HG02610 (cell line): ENCODE measurements around the gene EHD1.

Experiments used
- ATAC-seq: cut with Tn5 transposase; IDR thresholded peaks from one replicate; pipeline ENCODE4 v1.9.1; 2021; ENCODE audit warnings: mild to moderate bottlenecking, moderate library complexity; ENCODE audit not compliant: unreplicated experiment

Gene EHD1

DNA sequence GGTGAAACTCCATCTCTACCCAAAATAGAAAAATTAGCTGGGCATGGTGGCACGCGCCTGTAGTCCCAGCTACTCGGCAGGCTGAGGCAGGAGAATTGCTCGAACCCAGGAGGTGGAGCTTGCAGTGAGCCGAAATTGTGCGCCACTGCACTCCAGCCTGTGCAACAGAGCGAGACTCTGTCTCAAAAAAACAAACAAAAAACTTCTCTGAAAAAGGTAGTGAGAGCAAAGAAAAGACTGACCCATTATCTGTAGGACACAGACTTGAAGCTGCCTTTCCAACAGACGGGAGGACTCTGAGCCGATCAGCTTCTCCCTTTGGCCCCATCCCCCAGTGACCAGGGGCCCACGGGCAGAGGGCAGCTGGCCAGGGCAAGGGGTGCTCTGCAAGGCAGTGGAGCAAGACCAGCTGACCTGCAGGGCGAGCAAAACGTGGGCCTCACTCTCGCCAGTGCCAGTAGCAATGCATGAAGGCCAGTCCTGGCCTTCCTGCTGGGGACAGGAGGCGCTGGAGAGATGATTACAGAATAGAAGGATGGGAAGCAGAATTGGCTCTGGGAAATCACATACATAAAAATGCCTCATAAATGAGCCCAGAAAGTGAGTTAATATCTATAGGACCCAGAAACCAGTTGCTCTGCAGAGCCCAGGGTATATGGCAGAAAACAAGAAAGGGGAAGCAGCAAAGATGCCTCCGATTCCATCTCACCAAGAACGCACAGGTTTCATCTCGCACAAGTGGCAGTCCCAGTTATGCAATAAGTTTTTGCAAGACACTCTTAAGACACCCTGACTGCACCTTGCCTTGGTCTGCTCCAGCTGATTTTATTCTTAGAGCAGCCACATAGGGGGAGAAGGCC lies 2.8 kb downstream of the EHD1 start:
- ATAC-seq: no peak

DNA sequence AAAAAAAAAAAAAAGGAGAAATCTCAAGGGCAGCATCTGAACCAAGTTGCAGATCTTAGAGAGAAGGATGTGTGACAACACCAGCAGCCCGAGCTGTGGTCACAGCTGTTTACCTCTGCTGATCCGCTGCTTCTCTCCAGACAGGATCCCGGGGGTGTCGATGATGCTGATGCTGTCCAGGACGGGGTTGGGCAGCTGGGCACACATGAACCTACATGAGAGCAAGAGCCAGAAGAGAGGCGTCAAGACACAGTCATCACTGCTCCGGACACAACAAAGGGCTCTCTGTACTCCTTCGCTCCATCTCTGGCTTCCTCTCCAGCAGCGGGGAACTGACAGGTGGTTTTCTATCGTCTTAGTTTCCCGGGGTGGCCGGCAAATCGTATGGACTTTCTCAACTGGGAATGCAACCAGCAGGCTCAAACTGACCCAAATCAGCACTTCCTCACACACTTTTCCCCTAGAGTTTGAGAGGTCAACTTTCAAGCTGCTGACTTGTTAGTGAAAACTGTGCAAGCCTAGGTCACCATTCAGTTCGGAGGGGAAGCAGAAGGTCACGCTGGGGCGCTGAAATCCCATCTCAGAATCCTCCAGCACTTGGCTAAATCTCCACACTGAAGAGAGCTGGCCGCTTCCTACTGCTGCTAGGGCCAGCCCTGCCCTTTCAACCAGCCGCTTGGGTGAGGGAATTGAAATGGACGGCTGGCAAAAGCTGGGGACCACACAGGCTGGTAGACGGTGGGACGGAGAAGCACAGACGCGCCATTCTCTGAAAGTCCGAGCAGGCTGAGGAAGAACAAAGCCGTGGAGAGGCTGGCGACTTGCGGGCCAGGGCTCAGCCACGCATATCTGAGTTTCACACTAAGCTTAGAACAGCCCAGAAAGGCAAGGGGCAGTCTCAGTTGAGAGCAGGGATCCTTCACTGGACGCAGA lies 3.8 kb downstream of the EHD1 start:
- ATAC-seq: no peak

DNA sequence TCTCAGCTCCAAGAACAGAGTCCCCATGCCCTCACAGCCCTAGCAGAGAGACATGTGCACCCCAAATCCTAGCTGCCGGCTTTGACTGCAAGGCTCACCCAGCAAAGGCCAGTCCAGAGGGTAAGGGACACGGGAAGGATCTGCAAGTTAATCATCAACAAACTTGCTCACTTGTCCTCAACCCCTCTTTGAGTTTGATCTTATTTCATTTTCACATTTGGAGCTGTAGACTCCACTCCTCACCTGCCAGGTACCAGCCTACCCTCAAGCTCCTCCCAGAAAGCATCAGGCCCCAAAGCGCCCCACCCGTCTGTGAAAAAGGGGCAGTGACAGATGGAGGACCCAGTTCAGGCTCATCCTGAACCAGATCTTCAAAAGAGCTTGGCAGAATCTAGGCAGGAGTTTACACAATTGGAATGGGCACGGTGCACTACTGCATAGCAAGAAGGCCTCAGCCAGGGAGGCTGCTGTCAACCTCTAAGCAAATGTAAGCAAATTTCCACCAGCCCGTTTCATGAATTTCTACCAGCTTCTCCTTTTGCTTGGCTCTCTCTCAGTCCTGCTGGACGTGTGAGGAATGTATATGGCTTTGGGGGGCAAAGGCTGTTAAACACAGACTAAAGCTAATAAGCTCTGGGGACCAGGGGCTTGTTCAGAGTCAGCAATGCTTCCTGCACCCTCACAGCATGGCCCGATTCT lies 5.5 kb downstream of the EHD1 start:
- no peak for ATAC-seq

DNA sequence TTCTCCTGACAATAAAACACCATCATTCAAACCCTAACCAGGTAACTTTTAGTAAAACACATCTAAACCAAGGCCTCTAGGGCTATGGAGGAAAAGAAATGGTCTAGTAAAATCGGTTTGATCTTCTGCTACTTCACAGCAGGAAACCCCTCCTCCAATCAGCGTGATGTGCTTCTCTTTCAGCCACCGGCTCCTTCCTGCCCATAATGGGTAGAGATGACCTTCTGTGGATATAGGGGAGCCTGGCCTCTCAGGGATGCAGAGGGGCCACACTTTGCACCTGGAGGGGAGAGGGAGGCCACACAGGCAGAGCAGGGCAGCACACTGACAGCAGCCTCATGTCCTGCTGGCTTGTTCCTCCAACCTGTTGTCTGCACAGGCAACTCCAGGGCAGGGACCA lies 6.9 kb downstream of the EHD1 start:
- no peak for ATAC-seq

DNA sequence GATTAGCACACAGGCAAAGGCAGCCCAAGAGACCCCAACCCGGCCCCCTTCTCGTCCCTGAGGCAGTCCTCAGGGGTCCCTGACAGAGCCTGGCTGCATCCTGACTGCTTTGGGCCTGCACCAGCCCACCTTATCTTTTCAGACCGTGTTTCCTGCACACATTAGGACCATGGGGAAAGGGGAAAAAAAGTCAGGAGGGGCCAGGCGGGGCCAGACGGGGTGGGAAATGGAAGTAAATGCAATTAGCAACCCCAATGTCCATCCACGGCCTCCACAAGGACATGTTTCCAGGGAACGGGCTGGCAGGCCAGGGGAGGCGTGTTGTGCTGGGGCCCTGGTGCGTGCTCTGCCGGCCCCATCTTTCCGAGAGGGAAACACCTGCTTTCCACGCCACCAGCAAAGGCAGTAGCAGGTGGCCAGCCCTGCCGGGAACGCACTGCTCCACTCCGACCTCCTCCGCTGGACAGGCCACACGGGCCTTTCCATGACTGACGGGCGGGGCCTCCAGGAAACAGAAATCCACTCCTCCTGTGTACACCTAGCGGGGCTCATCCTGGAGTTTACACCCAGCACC lies 7.4 kb downstream of the EHD1 start:
- no peak for ATAC-seq

DNA sequence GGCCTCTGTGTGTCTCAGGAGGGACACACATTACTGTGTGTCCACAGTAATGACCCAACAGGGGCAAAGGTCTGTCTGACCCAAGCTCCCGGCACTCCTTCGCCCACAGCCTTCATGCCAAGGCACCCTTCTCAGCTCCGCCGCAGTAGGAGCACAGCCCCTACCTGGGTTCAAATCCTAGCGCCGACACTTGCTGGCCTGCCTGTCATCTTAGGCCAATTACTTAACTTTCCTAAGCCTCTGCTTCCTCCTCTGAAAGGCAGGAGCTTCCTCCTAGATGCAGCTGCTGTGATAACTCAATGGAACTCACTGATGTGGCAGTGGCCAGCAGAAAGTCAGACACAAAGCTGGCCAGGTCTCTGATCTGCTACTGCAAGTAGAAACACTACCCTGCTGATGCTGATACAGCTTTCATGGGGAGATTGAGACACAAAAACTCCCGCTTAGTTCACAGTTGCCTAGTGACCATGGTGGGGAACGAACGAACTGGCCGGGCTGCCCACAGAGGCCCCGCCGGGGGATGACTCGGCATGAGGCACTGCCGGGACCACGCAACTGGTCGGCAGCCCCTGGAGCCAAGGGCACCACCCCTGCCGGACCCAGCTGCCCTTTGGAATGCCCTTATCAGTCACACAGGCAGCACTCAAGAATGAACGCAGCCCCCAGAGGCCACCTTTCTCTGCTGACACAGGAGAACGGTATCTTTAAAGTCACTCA lies 8.1 kb downstream of the EHD1 start:
- no peak for ATAC-seq

- no peak for ATAC-seq
These were observed 8.7 kb downstream of the EHD1 start for GRCh38 chr11:64869571-64870175.

GRCh38 chr11:64868904-64869570 lies 9.4 kb downstream of the EHD1 start:
- ATAC-seq: no peak

DNA sequence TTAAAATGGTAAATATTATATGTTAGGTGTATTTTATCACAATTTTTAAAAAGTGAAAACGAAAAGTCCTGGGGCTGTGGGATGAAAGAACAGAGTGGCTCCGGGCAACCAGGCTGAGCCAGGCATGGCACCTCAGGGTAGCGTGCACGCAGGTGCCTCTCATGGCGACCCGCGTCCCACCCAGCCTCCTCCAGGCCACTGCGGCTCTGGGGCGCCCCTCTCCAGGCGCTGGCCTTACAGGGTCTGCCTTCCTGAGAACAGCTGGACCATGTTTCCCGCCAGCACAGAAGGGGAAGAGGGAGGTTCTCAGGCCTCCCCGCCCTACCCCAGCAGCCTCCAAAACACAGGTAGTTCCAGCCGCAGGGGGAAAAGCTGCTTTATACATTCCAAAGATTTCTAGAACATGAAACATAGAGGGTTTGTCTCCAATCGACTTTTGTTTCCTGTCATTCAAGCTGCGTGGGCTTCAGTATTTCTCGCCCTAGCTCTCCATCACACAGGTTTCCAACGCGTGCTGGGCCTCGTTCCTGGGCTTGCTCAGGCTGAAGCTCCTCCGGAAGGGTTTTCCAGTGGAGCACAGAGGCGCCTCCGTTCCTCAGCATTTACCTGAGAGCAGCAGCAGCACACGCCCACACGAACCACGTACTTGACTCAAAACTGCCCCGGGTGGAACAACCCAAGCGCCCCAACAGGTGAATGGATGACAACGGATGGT lies 10.5 kb downstream of the EHD1 start:
- no peak for ATAC-seq

DNA sequence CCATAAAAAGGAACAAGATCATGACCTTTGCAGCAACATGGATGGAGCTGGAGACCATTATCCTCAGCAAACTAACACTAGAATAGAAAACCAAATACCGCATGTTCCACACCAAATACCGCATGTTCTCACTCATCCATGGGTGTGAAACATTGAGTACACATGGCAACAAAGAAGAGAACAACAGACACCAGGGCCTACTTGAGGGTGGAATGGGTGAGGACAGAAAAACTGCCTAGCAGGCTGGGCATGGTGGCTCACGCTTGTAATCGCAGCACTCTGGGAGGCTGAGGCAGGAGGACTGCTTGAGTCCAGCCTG lies 12.3 kb downstream of the EHD1 start:
- peak; percentile 2 for ATAC-seq

DNA sequence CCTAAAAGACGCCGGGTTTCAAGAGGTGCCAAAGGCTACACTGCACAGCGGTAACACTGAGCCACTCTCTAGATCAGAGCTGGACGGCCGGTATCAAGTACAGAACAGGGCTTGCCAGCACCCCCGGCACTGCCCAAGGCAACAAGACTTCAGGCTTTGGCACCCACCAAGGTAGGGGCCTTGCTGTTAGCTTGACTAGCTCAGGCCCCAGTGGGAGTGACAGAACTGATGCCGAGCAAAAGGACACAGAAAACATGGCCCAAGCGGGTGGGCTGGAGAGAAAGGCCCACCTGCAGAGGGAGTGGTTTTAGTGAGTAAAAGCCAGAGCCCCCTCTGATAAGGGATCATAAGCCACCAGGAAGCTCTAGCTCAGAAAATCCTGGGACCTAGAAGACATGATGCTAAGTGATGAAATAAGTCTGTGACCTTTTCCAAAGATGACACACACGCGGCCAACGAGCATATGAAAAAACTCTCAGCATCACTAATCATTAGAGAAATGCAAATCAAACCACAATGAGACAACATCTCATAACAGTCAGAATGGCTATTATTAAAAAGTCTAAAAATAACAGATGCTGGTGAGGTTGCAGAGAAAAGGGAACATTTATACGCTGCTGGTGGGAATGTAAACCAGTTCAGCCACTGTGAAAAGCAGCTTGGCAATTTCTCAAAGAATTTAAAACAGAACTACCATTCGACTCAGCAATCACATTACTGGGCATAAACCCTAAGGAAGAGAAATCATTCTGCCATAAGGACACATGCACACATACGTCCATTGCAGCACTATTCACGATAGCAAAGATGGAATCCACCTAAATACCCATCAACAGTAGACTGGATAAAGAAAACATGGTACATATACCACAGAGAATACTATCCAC lies 12.9 kb downstream of the EHD1 start:
- ATAC-seq: peak; percentile 27

DNA sequence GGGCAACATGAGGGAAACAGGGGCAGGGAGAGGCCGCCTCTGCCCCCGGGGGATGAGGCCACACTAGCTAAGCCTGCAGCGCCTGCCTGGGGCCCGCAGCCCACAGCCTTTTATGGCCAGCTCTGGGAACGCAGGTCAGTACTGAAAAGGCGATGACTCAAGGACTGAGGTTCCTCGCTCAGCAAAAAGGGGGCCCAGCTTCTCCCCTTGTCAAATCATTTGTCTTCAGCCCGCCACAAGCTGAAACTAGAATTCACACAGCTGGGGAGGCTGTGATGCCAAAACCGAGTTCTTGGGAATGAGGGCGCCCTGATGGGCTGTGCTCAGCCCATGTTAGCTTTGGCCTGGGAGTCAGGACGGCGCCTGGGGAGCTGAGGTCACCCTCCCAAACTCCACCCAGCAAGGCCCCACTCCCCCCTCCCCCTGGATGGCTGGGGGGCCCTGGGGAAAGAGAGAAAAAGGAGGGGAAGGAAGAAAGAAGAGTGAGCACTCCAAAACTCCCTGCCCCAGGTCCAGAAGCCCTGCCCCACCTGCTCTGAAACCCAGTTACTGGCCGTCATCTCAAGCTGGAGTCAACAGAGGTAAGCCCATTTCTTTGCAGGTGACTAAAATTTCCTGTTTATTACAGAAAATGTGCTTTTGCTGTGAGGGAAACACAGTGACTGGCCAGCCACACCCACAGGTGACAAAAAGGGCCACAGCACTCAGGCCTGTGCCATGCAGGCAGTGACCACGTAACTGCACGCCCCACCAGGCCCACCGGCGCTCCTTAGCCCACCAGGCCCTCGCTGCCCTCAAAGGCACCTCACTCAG lies 13.7 kb downstream of the EHD1 start:
- ATAC-seq: no peak

DNA sequence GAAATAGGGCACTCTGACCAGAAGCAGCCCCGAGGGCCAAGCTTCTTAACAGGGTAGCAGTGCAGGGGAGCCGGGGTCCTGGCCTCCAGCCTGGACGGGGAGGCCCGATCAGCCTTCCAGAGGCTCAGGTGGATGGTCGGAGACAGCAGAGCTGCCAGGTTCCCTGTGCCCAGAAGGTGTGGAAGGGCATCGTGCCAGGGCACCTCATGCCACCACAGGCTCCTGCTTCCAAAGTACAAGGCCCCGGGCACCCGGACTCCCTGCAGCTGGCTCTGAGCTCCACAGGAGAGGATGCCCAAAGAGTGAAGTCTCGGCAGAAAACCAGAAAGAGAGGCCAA lies 14.3 kb downstream of the EHD1 start:
- no peak for ATAC-seq

DNA sequence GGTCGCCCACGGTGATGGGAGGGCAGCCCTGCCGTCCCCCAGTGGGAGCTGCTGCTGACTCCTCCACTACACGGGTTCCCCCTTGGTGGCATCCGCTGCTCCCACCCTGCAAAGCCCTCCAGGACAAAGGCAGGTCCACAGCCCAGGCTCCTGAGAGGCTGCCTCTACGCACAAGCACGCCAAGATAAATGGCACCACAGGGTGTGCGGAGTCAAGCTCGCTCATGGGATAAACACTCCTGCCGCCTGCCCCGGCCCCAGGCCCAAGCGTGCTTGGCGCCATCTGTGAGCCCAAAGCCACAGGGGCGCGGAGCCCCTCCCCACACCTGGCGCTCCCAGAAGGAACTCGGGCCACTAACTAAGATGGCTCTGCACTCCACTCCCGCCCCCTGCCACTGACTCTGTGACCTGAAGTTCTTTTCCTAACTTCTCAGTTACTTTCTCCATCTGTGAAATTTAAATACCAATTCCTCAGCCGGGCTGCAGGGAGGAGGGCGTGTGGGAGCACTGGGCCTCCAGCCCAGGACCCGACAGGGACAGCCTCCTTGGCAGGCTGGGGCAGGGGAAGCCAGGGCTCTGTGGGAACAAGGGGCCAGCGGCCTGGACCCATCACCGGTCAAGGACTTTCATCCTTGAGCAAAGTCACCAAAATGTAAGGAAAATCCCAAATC lies 14.9 kb downstream of the EHD1 start:
- ATAC-seq: no peak

GRCh38 chr11:64862987-64863390 lies 15.4 kb downstream of the EHD1 start:
- no peak for ATAC-seq

DNA sequence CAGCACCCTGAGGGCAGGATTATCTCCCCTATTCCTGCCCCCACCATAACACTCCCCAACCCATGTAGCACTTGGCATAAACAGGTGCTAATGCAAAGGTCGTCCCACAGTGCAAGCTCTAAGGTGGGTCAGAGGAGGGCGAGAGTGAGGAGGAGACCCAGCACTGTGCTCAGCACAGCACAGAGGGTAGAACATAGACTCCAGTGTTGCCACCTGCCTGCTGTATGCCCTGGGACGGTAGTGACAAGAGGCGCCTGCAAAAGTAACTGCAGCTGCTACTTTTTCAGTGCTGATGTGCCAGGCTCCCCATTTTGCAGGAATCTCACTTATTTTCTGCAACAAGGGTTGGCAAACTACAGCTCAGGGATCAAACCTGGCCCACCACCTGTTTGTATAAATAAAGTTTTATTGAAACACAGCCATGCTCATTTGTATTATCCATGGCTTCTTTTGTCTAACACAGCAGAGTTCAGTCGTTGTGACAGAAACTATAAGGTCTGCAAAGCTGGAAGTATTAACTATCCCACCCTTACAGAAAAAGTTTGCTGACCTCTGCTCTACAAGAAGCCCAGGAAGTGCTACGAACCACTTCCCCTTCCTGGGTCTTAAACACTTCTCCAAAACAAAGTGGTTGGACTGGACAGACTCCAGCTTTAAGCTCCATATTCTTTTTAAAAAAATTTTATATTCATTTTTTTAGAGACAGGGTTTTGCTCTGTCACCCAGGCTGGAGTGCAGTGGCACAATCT lies 17.0 kb downstream of the EHD1 start:
- ATAC-seq: no peak
